HL-60 (cell line): ENCODE results near the gene CFHR2.
"Not testable (repeated sequence)": the region's sequence is repeated elsewhere in the genome, so short reads cannot be mapped to it uniquely, and the experiment has no call there.

Experiments
- DNase-seq, 2 experiments: peaks; one replicate each; pipeline ENCODE4 v3.0.0-alpha.2; 2010 to 2020; ENCODE audit warnings: low read depth in 1 of 2, low spot score in 1 of 2
- H3K27ac ChIP-seq: fragments of 250-450 bp; sonication (Bioruptor Pico); replicated peaks from 2 replicates; pipeline ENCODE4 v1.5.1; 2020; ENCODE audit warnings: mild to moderate bottlenecking, moderate library complexity
- H3K27me3 ChIP-seq: fragments of 250-450 bp; sonication (Bioruptor Pico); 2 replicates; pipeline ENCODE4 v1.5.1; 2021; ENCODE audit warnings: mild to moderate bottlenecking, moderate library complexity; ENCODE audit not compliant: insufficient read depth, poor library complexity, severe bottlenecking
- H3K4me3 ChIP-seq: replicated peaks from 2 replicates; pipeline ENCODE4 v1.5.1; 2011; ENCODE audit warnings: mild to moderate bottlenecking, control low read depth, low read length; ENCODE audit not compliant: insufficient read depth
- CTCF ChIP-seq: IDR thresholded peaks from one replicate; pipeline ENCODE4 v1.5.1; 2011; ENCODE audit warnings: low read length, control low read depth, inconsistent platforms; ENCODE audit not compliant: insufficient read depth
- GABPA ChIP-seq: IDR thresholded peaks from 2 replicates; pipeline ENCODE4 v1.6.1; 2012; ENCODE audit warnings: low read depth
- POLR2AphosphoS5 ChIP-seq: IDR thresholded peaks from 2 replicates; pipeline ENCODE4 v1.6.1; 2012; ENCODE audit warnings: low read depth
- REST ChIP-seq: IDR thresholded peaks from 2 replicates; pipeline ENCODE4 v1.6.1; 2012; ENCODE audit warnings: low read depth; ENCODE audit not compliant: insufficient replicate concordance
- SPI1 ChIP-seq: IDR thresholded peaks from 2 replicates; pipeline ENCODE4 v1.6.1; 2012; ENCODE audit warnings: low read depth, mild to moderate bottlenecking, borderline replicate concordance
- long read RNA-seq: library from polyadenylated mRNA; unstranded; transcript quantifications from one replicate; pipeline ENCODE4 v2.0.0, GENCODE V29; 2020

CFHR2 gene
- long read RNA-seq: 0 reads

- not testable (repeated sequence) for DNase-seq, H3K4me3 ChIP-seq, H3K27ac ChIP-seq, H3K27me3 ChIP-seq
Observed at GRCh38 chr1:196943568-196943967, at the start of gene CFHR2. Gene CFHR2, plus strand, starts transcription at chr1:196943738. Its CDS starts 143 bp downstream, at chr1:196943881.

GRCh38 chr1:196896355-196896754 lies 47.2 kb upstream of the CFHR2 start:
- H3K27me3 ChIP-seq: no peaks in the 10 kb centered on the region
- no peak for TF ChIP-seq SPI1
- TF ChIP-seq GABPA: no peak
- TF ChIP-seq CTCF: no peak
- no peak for TF ChIP-seq POLR2AphosphoS5
- TF ChIP-seq REST: no peak
- no peak for DNase-seq
- no peak overlapping the region for H3K4me3 ChIP-seq
- no peak overlapping the region for H3K27ac ChIP-seq

- no peak for DNase-seq
- no peaks in the 10 kb centered on the region for H3K27me3 ChIP-seq
- H3K27ac ChIP-seq: no peak overlapping the region
- H3K4me3 ChIP-seq: no peak overlapping the region
- TF ChIP-seq CTCF (no peak), POLR2AphosphoS5 (no peak), SPI1 (no peak), REST (no peak), GABPA (no peak)
Observed at GRCh38 chr1:196897158-196897828, 46.2 kb upstream of the CFHR2 start.

DNA sequence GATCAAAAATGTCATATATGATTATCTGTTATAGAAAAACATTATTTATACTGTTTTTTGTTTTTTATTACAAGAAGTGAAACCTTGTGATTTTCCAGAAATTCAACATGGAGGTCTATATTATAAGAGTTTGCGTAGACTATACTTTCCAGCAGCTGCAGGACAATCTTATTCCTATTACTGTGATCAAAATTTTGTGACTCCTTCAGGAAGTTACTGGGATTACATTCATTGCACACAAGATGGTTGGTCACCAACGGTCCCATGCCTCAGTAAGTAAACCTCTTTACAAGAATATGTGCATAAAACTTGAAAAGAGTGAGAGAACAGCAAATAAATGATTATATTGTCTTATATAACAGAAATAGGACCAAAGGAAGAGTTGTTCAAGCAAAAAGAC lies 41.2 kb upstream of the CFHR2 start:
- TF ChIP-seq SPI1 (no peak), CTCF (no peak), GABPA (no peak), POLR2AphosphoS5 (no peak), REST (no peak)
- no peaks in the 10 kb centered on the region for H3K27me3 ChIP-seq
- H3K4me3 ChIP-seq: no peak overlapping the region
- no peak for DNase-seq
- no peak overlapping the region for H3K27ac ChIP-seq
